Activated naive CD8-positive, alpha-beta T cell treated with anti-CD3 and anti-CD28 coated beads for 36 hours (primary cell): ENCODE results near the gene PMAIP1. TPM values are rescaled to one million over a fixed set of nuclear protein-coding genes. Genes with fewer than 3 reads are reported as not detected.
"Not testable (repeated sequence)": the region's sequence is repeated elsewhere in the genome, so short reads cannot be mapped to it uniquely, and the experiment has no call there.

Experiments
- DNase-seq: peaks from one replicate; pipeline ENCODE4 v3.0.0; 2021
- H3K27ac Mint-ChIP-seq: one replicate; pipeline ENCODE4 v1.8.0; 2022; ENCODE audit warnings: mild to moderate bottlenecking, moderate library complexity, mixed read lengths
- H3K27me3 Mint-ChIP-seq: one replicate; pipeline ENCODE4 v1.8.0; 2022; ENCODE audit warnings: mild to moderate bottlenecking, mixed read lengths
- H3K36me3 Mint-ChIP-seq: one replicate; pipeline ENCODE4 v1.8.0; 2021; ENCODE audit warnings: mild to moderate bottlenecking, mixed read lengths
- H3K4me1 Mint-ChIP-seq: one replicate; pipeline ENCODE4 v1.8.0; 2021; ENCODE audit warnings: mixed read lengths
- H3K4me3 Mint-ChIP-seq: one replicate; pipeline ENCODE4 v1.8.0; 2022; ENCODE audit warnings: mild to moderate bottlenecking, moderate library complexity, mixed read lengths
- H3K9me3 Mint-ChIP-seq: one replicate; pipeline ENCODE4 v1.8.0; 2022; ENCODE audit warnings: mixed read lengths
- total RNA-seq, 2 experiments: library from RNA; stranded (reverse); gene quantifications; one replicate each; pipeline ENCODE4 v1.2.3, GENCODE V29; 2021

The PMAIP1 gene
- total RNA-seq: 10 to 100 TPM; 82.0 to 83.4 TPM

GRCh38 chr18:59899298-59900221 lies at the start of gene PMAIP1:
PMAIP1 (plus strand) TSS chr18:59899996; CDS start chr18:59900178, 182 bp downstream.
- H3K4me1 Mint-ChIP-seq: peaks cover 24% of the 10 kb centered on the region
- DNase-seq: peak; percentile 88
- H3K27ac Mint-ChIP-seq: peak within 1 kb of the TSS; percentile 99
- H3K4me3 Mint-ChIP-seq: peak within 1 kb of the TSS; percentile 98
- no peaks in the 10 kb centered on the region for H3K9me3 Mint-ChIP-seq
- peaks cover 5% of the 10 kb centered on the region for H3K27me3 Mint-ChIP-seq
- H3K36me3 Mint-ChIP-seq: peaks cover 46% of the 10 kb centered on the region

- Mint-ChIP-seq H3K4me3 (no peak overlapping the region), H3K4me1 (peaks cover 14% of the 10 kb centered on the region), H3K9me3 (no peaks in the 10 kb centered on the region), H3K36me3 (no peaks in the 10 kb centered on the region), H3K27ac (no peak overlapping the region), H3K27me3 (no peaks in the 10 kb centered on the region)
- DNase-seq: no peak
Measured at GRCh38 chr18:59851784-59852399, 47.9 kb upstream of the PMAIP1 start.

GRCh38 chr18:59852548-59852947 lies 47.2 kb upstream of the PMAIP1 start:
- Mint-ChIP-seq H3K36me3 (no peaks in the 10 kb centered on the region), H3K27ac (no peak overlapping the region), H3K9me3 (no peaks in the 10 kb centered on the region), H3K4me1 (peaks cover 7% of the 10 kb centered on the region), H3K4me3 (no peak overlapping the region), H3K27me3 (no peaks in the 10 kb centered on the region)
- no peak for DNase-seq

GRCh38 chr18:59853380-59853779 lies 46.4 kb upstream of the PMAIP1 start:
- no peak for DNase-seq
- H3K36me3 Mint-ChIP-seq: no peaks in the 10 kb centered on the region
- no peaks in the 10 kb centered on the region for H3K27me3 Mint-ChIP-seq
- no peak overlapping the region for H3K4me3 Mint-ChIP-seq
- no peak overlapping the region for H3K27ac Mint-ChIP-seq
- no peaks in the 10 kb centered on the region for H3K9me3 Mint-ChIP-seq
- H3K4me1 Mint-ChIP-seq: no peaks in the 10 kb centered on the region

GRCh38 chr18:59853988-59854387 lies 45.8 kb upstream of the PMAIP1 start:
- H3K4me3 Mint-ChIP-seq, H3K4me1 Mint-ChIP-seq: not testable (repeated sequence)

GRCh38 chr18:59861009-59861408 lies 38.8 kb upstream of the PMAIP1 start:
- Mint-ChIP-seq H3K36me3 (no peaks in the 10 kb centered on the region), H3K27ac (no peak overlapping the region), H3K4me1 (no peaks in the 10 kb centered on the region), H3K9me3 (no peaks in the 10 kb centered on the region), H3K4me3 (no peak overlapping the region), H3K27me3 (no peaks in the 10 kb centered on the region)
- no peak for DNase-seq

More at GRCh38 chr18:59853988-59854387, 45.8 kb upstream of the PMAIP1 start:
- DNase-seq, H3K27me3 Mint-ChIP-seq, H3K36me3 Mint-ChIP-seq, H3K9me3 Mint-ChIP-seq, H3K27ac Mint-ChIP-seq: not testable (repeated sequence)

GRCh38 chr18:59861963-59862819 lies 37.6 kb upstream of the PMAIP1 start:
- Mint-ChIP-seq H3K4me3 (no peak overlapping the region), H3K27ac (no peak overlapping the region), H3K27me3 (no peaks in the 10 kb centered on the region), H3K36me3 (no peaks in the 10 kb centered on the region), H3K4me1 (no peaks in the 10 kb centered on the region), H3K9me3 (no peaks in the 10 kb centered on the region)
- no peak for DNase-seq

- no peak for DNase-seq
- H3K4me1 Mint-ChIP-seq: no peaks in the 10 kb centered on the region
- no peaks in the 10 kb centered on the region for H3K36me3 Mint-ChIP-seq
- no peak overlapping the region for H3K27ac Mint-ChIP-seq
- no peaks in the 10 kb centered on the region for H3K27me3 Mint-ChIP-seq
- H3K9me3 Mint-ChIP-seq: no peaks in the 10 kb centered on the region
- H3K4me3 Mint-ChIP-seq: no peak overlapping the region
Measured at GRCh38 chr18:59865241-59865986, 34.4 kb upstream of the PMAIP1 start.

- no peak for DNase-seq
- no peak overlapping the region for H3K27ac Mint-ChIP-seq
- no peaks in the 10 kb centered on the region for H3K27me3 Mint-ChIP-seq
- H3K4me3 Mint-ChIP-seq: no peak overlapping the region
- H3K9me3 Mint-ChIP-seq: no peaks in the 10 kb centered on the region
- H3K4me1 Mint-ChIP-seq: no peaks in the 10 kb centered on the region
- H3K36me3 Mint-ChIP-seq: no peaks in the 10 kb centered on the region
Measured at GRCh38 chr18:59866551-59867269, 33.1 kb upstream of the PMAIP1 start.

GRCh38 chr18:59867337-59868104 lies 32.3 kb upstream of the PMAIP1 start:
- H3K27ac Mint-ChIP-seq: no peak overlapping the region
- no peak for DNase-seq
- no peaks in the 10 kb centered on the region for H3K4me1 Mint-ChIP-seq
- no peaks in the 10 kb centered on the region for H3K27me3 Mint-ChIP-seq
- no peak overlapping the region for H3K4me3 Mint-ChIP-seq
- H3K36me3 Mint-ChIP-seq: no peaks in the 10 kb centered on the region
- no peaks in the 10 kb centered on the region for H3K9me3 Mint-ChIP-seq

- Mint-ChIP-seq H3K27ac (no peak overlapping the region), H3K36me3 (no peaks in the 10 kb centered on the region), H3K4me1 (peaks cover 4% of the 10 kb centered on the region), H3K9me3 (no peaks in the 10 kb centered on the region), H3K27me3 (peaks cover 11% of the 10 kb centered on the region), H3K4me3 (no peak overlapping the region)
- DNase-seq: no peak
Measured at GRCh38 chr18:59870623-59871130, 29.1 kb upstream of the PMAIP1 start.

- H3K27ac Mint-ChIP-seq: no peak overlapping the region
- H3K27me3 Mint-ChIP-seq: peaks cover 14% of the 10 kb centered on the region
- H3K4me3 Mint-ChIP-seq: no peak overlapping the region
- H3K36me3 Mint-ChIP-seq: no peaks in the 10 kb centered on the region
- H3K9me3 Mint-ChIP-seq: no peaks in the 10 kb centered on the region
- no peak for DNase-seq
- H3K4me1 Mint-ChIP-seq: peaks cover 12% of the 10 kb centered on the region
Measured at GRCh38 chr18:59871711-59872362, 28.0 kb upstream of the PMAIP1 start.

- no peak for DNase-seq
- Mint-ChIP-seq H3K36me3 (no peaks in the 10 kb centered on the region), H3K4me3 (no peak overlapping the region), H3K27ac (no peak overlapping the region), H3K27me3 (peaks cover 14% of the 10 kb centered on the region), H3K4me1 (peaks cover 13% of the 10 kb centered on the region), H3K9me3 (no peaks in the 10 kb centered on the region)
Measured at GRCh38 chr18:59873641-59874040, 26.2 kb upstream of the PMAIP1 start.
